Measurements from ENCODE around the gene ZNF148.

Gene ZNF148

DNA sequence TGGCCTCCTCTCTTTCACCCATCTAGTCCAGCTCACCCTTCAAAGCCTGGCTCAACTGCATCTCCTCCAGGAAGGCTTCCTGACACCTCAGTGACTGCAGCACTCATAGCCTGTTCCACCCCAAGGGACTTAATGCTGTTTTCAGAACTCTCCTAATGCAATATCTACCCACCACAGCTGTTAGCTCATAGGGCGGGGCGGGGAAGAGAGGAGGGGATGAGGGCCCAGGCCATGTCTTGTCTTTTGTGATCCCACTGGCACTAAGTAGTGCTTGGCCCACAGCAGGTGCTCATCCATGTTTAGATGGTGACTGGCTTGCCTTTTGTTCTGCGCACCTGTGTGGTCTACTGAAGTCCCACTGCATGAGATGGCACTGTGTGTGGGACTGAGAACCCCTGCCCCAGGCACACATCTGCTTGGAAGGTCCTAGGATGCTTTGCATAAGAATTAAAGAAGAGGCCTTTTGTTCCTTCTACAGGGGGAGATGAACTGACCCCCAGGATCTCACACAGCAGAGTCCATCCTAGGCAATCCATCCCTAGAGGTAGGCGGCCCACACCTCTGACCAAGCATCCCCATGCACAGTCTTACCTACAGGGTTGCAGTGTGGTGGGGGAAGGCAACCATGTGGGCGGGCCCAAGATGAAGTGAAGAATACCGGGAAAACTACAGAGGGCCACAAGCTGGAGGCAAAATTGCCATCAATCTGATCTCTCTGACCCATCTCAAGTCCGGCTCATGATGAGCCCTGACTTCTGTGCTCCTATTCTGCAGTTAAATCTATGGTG lies 185.6 kb downstream of the ZNF148 start:
- DNase-seq (no peak), ATAC-seq (ENCODE audit: insufficient read depth, low read depth) (no peak)
- Histone ChIP-seq H3K36me3 (ENCODE audit: insufficient read depth, low read length) (no peaks in the 10 kb centered on the region), H2AFZ (ENCODE audit: low read depth, low read length) (no peak overlapping the region), H3K9ac (ENCODE audit: low read depth, low read length) (no peak overlapping the region), H3K79me2 (ENCODE audit: insufficient read depth, low read length) (no peaks in the 10 kb centered on the region), H3K27ac (ENCODE audit: low read length) (no peak overlapping the region), H3K4me2 (ENCODE audit: insufficient read depth, low read length) (no peak overlapping the region), H3K4me3 (ENCODE audit: low read depth in 1 of 2, low read length in 2 of 2) (no peak overlapping the region), H4K20me1 (ENCODE audit: insufficient read depth, low read length) (no peaks in the 10 kb centered on the region; the same call in 1 of the 2 replicates), H3K27me3 (ENCODE audit: insufficient read depth, low read length, poor library complexity) (no peaks in the 10 kb centered on the region), H3K4me1 (ENCODE audit: insufficient read depth, low read length) (no peaks in the 10 kb centered on the region), H3K9me3 (ENCODE audit: insufficient read depth, low read length, severe bottlenecking) (no peaks in the 10 kb centered on the region)
- TF ChIP-seq, protein P1, sequence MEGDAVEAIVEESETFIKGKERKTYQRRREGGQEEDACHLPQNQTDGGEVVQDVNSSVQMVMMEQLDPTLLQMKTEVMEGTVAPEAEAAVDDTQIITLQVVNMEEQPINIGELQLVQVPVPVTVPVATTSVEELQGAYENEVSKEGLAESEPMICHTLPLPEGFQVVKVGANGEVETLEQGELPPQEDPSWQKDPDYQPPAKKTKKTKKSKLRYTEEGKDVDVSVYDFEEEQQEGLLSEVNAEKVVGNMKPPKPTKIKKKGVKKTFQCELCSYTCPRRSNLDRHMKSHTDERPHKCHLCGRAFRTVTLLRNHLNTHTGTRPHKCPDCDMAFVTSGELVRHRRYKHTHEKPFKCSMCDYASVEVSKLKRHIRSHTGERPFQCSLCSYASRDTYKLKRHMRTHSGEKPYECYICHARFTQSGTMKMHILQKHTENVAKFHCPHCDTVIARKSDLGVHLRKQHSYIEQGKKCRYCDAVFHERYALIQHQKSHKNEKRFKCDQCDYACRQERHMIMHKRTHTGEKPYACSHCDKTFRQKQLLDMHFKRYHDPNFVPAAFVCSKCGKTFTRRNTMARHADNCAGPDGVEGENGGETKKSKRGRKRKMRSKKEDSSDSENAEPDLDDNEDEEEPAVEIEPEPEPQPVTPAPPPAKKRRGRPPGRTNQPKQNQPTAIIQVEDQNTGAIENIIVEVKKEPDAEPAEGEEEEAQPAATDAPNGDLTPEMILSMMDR (IDR thresholded peaks at IDR 0.05; ENCODE audit: borderline replicate concordance, extremely low read depth, low read length, poor library complexity, severe bottlenecking), result no peak
- no peak for TF ChIP-seq EZH2 (IDR thresholded peaks at IDR 0.05; ENCODE audit: borderline replicate concordance, low read depth, low read length, severe bottlenecking)

DNA sequence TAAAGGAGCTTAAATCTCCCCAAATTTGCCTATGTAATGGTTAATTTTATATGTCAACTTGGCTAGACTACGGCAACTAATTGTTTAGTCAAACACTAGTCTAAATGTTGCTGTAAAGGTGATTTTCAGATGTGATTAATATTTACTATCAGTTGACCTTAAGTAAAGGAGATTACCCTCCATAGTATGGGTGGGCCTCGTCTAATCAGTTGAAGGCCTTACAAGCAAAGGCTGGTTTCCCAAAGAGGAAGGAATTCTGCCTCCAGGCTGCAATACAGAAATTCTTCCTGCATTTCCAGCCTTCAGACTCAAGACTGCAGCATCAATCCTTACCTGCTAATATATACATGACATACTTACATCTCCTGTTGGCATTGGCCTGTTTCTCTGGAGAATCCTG lies 186.2 kb downstream of the ZNF148 start:
- Histone ChIP-seq H3K4me2 (ENCODE audit: insufficient read depth, low read length) (no peak overlapping the region), H3K27me3 (ENCODE audit: insufficient read depth, low read length, poor library complexity) (no peaks in the 10 kb centered on the region), H3K9me3 (ENCODE audit: insufficient read depth, low read length, severe bottlenecking) (no peaks in the 10 kb centered on the region), H3K4me1 (ENCODE audit: insufficient read depth, low read length) (no peaks in the 10 kb centered on the region), H3K4me3 (ENCODE audit: low read depth in 1 of 2, low read length in 2 of 2) (no peak overlapping the region), H3K27ac (ENCODE audit: low read length) (no peak overlapping the region), H4K20me1 (ENCODE audit: insufficient read depth, low read length) (no peaks in the 10 kb centered on the region; the same call in 1 of the 2 replicates), H3K9ac (ENCODE audit: low read depth, low read length) (no peak overlapping the region), H3K36me3 (ENCODE audit: insufficient read depth, low read length) (no peaks in the 10 kb centered on the region), H3K79me2 (ENCODE audit: insufficient read depth, low read length) (no peaks in the 10 kb centered on the region), H2AFZ (ENCODE audit: low read depth, low read length) (no peak overlapping the region)
- TF ChIP-seq, protein P1 (IDR thresholded peaks at IDR 0.05; ENCODE audit: borderline replicate concordance, extremely low read depth, low read length, poor library complexity, severe bottlenecking), result no peak
- TF ChIP-seq EZH2 (IDR thresholded peaks at IDR 0.05; ENCODE audit: borderline replicate concordance, low read depth, low read length, severe bottlenecking), result no peak
- DNase-seq (no peak), ATAC-seq (ENCODE audit: insufficient read depth, low read depth) (no peak)

DNA sequence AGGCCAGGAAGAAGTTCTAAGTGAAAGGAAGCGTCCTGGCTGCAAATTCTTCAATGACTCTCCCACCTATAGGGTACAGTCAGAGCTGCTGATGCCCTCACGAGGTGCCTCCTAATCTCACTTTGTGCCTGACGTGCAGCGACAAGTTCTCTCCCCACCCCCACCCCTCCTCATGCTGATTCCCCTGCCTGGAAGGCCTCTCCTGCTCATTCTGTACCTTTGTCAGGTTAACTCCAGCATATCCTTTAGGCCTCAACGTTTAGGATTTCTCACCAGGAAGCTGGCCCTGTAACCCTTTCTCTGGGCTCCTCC lies 187.6 kb downstream of the ZNF148 start:
- no peak for DNase-seq
- no peak for TF ChIP-seq EZH2 (IDR thresholded peaks at IDR 0.05; ENCODE audit: borderline replicate concordance, low read depth, low read length, severe bottlenecking)
- TF ChIP-seq, protein P1 (IDR thresholded peaks at IDR 0.05; ENCODE audit: borderline replicate concordance, extremely low read depth, low read length, poor library complexity, severe bottlenecking), result no peak
- Histone ChIP-seq H3K4me2 (ENCODE audit: insufficient read depth, low read length) (no peak overlapping the region), H3K4me3 (ENCODE audit: low read depth in 1 of 2, low read length in 2 of 2) (no peak overlapping the region), H3K36me3 (ENCODE audit: insufficient read depth, low read length) (no peaks in the 10 kb centered on the region), H3K4me1 (ENCODE audit: insufficient read depth, low read length) (no peaks in the 10 kb centered on the region), H4K20me1 (ENCODE audit: insufficient read depth, low read length) (no peaks in the 10 kb centered on the region; the same call in 1 of the 2 replicates), H3K79me2 (ENCODE audit: insufficient read depth, low read length) (no peaks in the 10 kb centered on the region), H3K27ac (ENCODE audit: low read length) (no peak overlapping the region), H2AFZ (ENCODE audit: low read depth, low read length) (no peak overlapping the region), H3K27me3 (ENCODE audit: insufficient read depth, low read length, poor library complexity) (no peaks in the 10 kb centered on the region), H3K9ac (ENCODE audit: low read depth, low read length) (no peak overlapping the region), H3K9me3 (ENCODE audit: insufficient read depth, low read length, severe bottlenecking) (no peaks in the 10 kb centered on the region)
- ATAC-seq (ENCODE audit: insufficient read depth, low read depth), result no peak
